ENCODE results near the gene MAP3K14.
"Not testable (repeated sequence)": the region's sequence is repeated elsewhere in the genome, so short reads cannot be mapped to it uniquely, and the experiment has no call there.

The MAP3K14 gene

GRCh38 chr17:45316434-45317110 is at the start of gene MAP3K14:
Gene MAP3K14 (minus strand): TSS chr17:45317020. CDS start chr17:45290745, 26,275 bp downstream.
- peak in 2 of 3 experiments; percentile 39 to 47 for DNase-seq (ENCODE audit: low read depth in 2 of 3, low spot score in 2 of 3)

- DNase-seq (ENCODE audit: low read depth in 2 of 3, low spot score in 2 of 3) = no peak
These were observed 49.2 kb upstream of the MAP3K14 start for GRCh38 chr17:45366049-45366448.

- DNase-seq (ENCODE audit: low read depth in 2 of 3, low spot score in 2 of 3) = no peak
These were observed 47.9 kb upstream of the MAP3K14 start for GRCh38 chr17:45364531-45365390.

DNA sequence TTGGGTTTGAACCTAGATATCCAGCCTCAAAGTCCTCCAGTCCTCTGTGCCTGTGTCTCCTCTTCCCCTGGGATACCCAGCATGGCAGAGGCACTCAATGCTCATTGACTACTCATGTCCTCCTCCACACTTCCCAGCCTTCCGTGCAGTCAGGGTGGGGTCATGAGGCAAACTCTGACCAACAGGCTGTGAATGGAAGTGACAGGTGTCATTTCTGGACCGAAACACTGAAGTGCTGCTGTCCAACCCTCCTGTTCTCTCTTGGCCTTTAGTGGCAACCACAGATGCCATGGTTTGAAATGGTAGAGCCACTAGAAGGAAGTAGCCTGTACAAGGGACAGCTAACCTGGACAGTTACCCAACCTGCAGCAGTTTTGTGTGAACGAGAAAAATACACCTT is 46.7 kb upstream of the MAP3K14 start:
- DNase-seq (ENCODE audit: low read depth in 2 of 3, low spot score in 2 of 3) = no peak

GRCh38 chr17:45361976-45362375 is 45.2 kb upstream of the MAP3K14 start:
- DNase-seq (ENCODE audit: low read depth in 2 of 3, low spot score in 2 of 3) = no peak

GRCh38 chr17:45361451-45361850 is 44.6 kb upstream of the MAP3K14 start:
- DNase-seq (ENCODE audit: low read depth in 2 of 3, low spot score in 2 of 3) = no peak

DNA sequence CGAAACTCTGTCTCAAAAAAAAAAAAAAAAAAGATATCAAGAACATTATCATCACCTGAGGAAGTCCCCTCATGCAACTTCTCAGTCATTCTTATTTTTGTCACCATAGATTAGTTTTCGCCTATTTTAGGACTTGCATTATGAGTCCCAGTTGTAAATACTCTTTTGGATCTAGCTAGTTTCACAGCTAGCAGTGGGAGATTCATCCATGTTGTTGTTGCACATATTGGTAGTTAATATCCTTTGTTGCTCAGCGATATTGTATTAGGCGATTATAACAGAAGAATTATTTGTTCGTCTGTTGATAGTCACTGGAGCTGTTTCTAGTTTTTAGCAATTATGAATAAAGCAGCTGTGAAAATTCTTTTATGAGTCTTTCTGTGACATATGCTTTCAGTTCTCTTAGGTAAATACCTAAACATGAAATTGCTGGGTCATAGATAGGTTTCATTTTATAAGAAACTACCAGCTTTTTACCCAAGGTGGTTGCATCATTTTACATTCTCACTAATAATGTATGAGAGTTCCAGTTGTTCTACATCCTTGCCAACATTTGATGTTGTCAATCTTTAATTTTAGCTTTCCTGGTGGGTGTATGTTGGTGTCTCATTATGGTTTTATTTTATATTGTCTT is 40.7 kb upstream of the MAP3K14 start:
- DNase-seq (ENCODE audit: low read depth in 2 of 3, low spot score in 2 of 3) = no peak

GRCh38 chr17:45355087-45355486 is 38.3 kb upstream of the MAP3K14 start:
- DNase-seq (ENCODE audit: low read depth in 2 of 3, low spot score in 2 of 3) = no peak

- peak in 1 of 3 experiments; percentile 38 for DNase-seq (ENCODE audit: low read depth in 2 of 3, low spot score in 2 of 3)
These were observed 36.2 kb upstream of the MAP3K14 start for GRCh38 chr17:45353043-45353442.

GRCh38 chr17:45351831-45352230 is 35.0 kb upstream of the MAP3K14 start:
- no peak for DNase-seq (ENCODE audit: low read depth in 2 of 3, low spot score in 2 of 3)

GRCh38 chr17:45347444-45347843 is 30.6 kb upstream of the MAP3K14 start:
- no peak for DNase-seq (ENCODE audit: low read depth in 2 of 3, low spot score in 2 of 3)

DNA sequence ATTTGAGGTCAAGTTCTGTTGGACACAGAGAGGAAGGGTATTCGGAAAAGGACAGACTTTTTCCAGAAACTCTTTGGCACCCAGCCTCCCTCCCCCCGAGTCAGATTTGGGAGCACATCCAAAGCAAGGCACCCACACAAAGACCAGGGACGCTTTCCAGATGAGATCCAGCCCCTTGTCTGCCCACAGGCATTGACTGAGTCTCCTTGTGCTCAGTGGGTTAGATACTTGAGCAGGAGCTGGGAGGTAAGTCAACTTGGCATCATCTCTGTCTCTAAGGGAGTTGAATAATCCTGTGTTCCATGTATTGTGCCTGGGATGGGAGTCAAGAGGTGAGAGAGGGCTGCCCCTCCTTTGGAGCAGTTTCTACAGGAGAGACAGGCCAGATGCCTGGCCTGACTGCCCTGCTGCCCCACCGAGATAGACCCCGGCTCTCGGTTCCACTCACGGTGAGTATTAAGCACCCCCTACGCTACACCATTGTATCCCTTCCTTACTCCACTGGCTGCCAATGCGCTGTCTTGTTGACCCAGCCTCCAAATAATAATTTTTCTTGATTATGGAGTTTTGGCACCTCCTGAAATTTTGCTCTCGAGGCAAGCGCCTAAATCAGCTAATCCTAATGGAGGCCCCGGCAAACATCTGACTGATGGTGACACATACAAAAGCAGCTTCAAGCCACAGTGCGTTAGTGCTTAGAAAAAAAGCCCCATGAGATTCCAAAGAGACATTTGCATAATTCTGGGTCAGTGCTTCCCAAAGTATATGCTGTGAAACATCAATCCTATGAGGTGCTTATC is 29.6 kb upstream of the MAP3K14 start:
- no peak for DNase-seq (ENCODE audit: low read depth in 2 of 3, low spot score in 2 of 3)

DNA sequence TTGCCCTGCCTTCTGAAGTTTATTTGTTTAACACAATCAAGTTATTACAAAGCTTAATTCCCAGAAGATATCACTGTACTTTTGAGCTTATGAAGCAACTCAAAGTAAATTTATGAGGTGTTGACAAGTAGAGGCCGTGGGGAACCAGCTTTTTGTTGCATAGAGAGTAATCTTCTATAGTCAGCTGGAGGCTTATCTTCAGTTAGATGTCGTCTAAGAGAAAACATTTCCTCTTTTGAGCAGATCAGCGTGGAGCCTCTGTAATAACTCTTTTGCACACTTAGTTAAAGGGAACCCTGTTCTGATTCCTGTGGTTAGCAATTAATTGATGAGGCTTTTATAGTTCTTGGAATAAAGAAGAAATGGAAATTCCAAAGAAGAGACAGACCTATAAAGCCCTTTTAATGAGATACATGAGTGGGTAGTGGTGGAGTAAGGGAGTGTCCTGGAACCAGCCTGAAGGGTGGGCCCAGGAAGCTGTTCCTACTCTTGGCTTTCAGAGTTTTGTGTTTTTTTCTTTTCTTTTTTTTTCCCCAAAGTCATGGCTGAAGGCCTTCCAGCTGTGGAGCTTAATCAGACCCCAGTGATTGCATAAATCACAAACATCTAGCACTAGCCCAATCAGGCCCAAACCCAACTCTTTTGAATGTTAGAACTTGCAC is 28.9 kb upstream of the MAP3K14 start:
- DNase-seq (ENCODE audit: low read depth in 2 of 3, low spot score in 2 of 3) = no peak

- DNase-seq (ENCODE audit: low read depth in 2 of 3, low spot score in 2 of 3) = no peak
These were observed 28.4 kb upstream of the MAP3K14 start for GRCh38 chr17:45345246-45345553.

- DNase-seq (ENCODE audit: low read depth in 2 of 3, low spot score in 2 of 3) = not testable (repeated sequence)
These were observed 27.3 kb upstream of the MAP3K14 start for GRCh38 chr17:45343967-45344664.

GRCh38 chr17:45342871-45343526 is 26.2 kb upstream of the MAP3K14 start:
- no peak for DNase-seq (ENCODE audit: low read depth in 2 of 3, low spot score in 2 of 3)

DNA sequence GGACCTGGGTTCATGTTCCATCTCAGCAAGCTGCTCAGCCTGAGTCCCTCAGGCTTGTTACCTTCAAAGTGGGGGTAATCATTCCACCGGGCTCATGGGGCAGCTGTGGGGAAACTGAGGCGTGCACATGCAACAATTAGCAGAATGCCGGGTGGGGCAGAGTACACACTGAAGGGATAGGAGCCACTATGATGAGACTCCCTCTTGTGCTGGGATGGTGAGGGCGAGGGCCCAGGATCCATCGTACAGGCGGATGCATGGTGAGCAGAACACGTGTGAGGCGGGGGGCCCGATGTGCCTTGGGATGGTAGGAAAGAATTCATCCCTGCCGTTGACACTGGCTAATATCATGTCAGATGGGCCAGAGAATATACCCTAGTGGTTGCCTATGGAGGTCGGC is 25.5 kb upstream of the MAP3K14 start:
- DNase-seq (ENCODE audit: low read depth in 2 of 3, low spot score in 2 of 3) = no peak

- DNase-seq (ENCODE audit: low read depth in 2 of 3, low spot score in 2 of 3) = no peak
These were observed 24.8 kb upstream of the MAP3K14 start for GRCh38 chr17:45341533-45342158.
